Measurements from ENCODE around the gene PSMB7.

The PSMB7 gene

GRCh38 chr9:124355039-124355940, 60.0 kb downstream of the PSMB7 start:
- H3K27me3 ChIP-seq (ENCODE audit: control insufficient read depth, insufficient read depth, low read length): no peaks in the 10 kb centered on the region
- peaks cover 64% of the 10 kb centered on the region for H3K36me3 ChIP-seq (ENCODE audit: control insufficient read depth, insufficient read depth, low read length)
- H3K27ac ChIP-seq (ENCODE audit: low read depth, low read length): no peak overlapping the region
- H3K9ac ChIP-seq (ENCODE audit: low read length): no peak overlapping the region
- no peaks in the 10 kb centered on the region for H3K9me3 ChIP-seq (ENCODE audit: control insufficient read depth, insufficient read depth, low read depth, low read length)
- H3K4me1 ChIP-seq (ENCODE audit: control insufficient read depth, insufficient read depth, low read length): peaks cover 4% of the 10 kb centered on the region; the same call in 1 of the 2 replicates
- no peak overlapping the region for H3K4me3 ChIP-seq (ENCODE audit: low read depth, low read length)

GRCh38 chr9:124354346-124355038, 60.8 kb downstream of the PSMB7 start:
- Histone ChIP-seq H3K4me3 (ENCODE audit: low read depth, low read length) (no peak overlapping the region), H3K9ac (ENCODE audit: low read length) (no peak overlapping the region), H3K36me3 (ENCODE audit: control insufficient read depth, insufficient read depth, low read length) (peaks cover 70% of the 10 kb centered on the region), H3K27ac (ENCODE audit: low read depth, low read length) (no peak overlapping the region), H3K9me3 (ENCODE audit: control insufficient read depth, insufficient read depth, low read depth, low read length) (no peaks in the 10 kb centered on the region), H3K4me1 (ENCODE audit: control insufficient read depth, insufficient read depth, low read length) (peaks cover 4% of the 10 kb centered on the region; the same call in 1 of the 2 replicates), H3K27me3 (ENCODE audit: control insufficient read depth, insufficient read depth, low read length) (no peaks in the 10 kb centered on the region)

GRCh38 chr9:124353811-124354274, 61.4 kb downstream of the PSMB7 start:
- Histone ChIP-seq H3K9me3 (ENCODE audit: control insufficient read depth, insufficient read depth, low read depth, low read length) (no peaks in the 10 kb centered on the region), H3K27me3 (ENCODE audit: control insufficient read depth, insufficient read depth, low read length) (no peaks in the 10 kb centered on the region), H3K27ac (ENCODE audit: low read depth, low read length) (no peak overlapping the region), H3K4me3 (ENCODE audit: low read depth, low read length) (no peak overlapping the region), H3K9ac (ENCODE audit: low read length) (no peak overlapping the region), H3K36me3 (ENCODE audit: control insufficient read depth, insufficient read depth, low read length) (peaks cover 76% of the 10 kb centered on the region), H3K4me1 (ENCODE audit: control insufficient read depth, insufficient read depth, low read length) (peaks cover 4% of the 10 kb centered on the region; the same call in 1 of the 2 replicates)

- H3K9ac ChIP-seq (ENCODE audit: low read length): no peak overlapping the region
- no peak overlapping the region for H3K27ac ChIP-seq (ENCODE audit: low read depth, low read length)
- no peaks in the 10 kb centered on the region for H3K9me3 ChIP-seq (ENCODE audit: control insufficient read depth, insufficient read depth, low read depth, low read length)
- no peak overlapping the region for H3K4me3 ChIP-seq (ENCODE audit: low read depth, low read length)
- H3K36me3 ChIP-seq (ENCODE audit: control insufficient read depth, insufficient read depth, low read length): peaks cover 82% of the 10 kb centered on the region
- no peaks in the 10 kb centered on the region for H3K27me3 ChIP-seq (ENCODE audit: control insufficient read depth, insufficient read depth, low read length)
- peaks cover 4% of the 10 kb centered on the region; the same call in 1 of the 2 replicates for H3K4me1 ChIP-seq (ENCODE audit: control insufficient read depth, insufficient read depth, low read length)
Measured at GRCh38 chr9:124353166-124353768, 62.0 kb downstream of the PSMB7 start.

- Histone ChIP-seq H3K4me1 (ENCODE audit: control insufficient read depth, insufficient read depth, low read length) (peaks cover under 1% of the 10 kb centered on the region; the same call in 1 of the 2 replicates), H3K9ac (ENCODE audit: low read length) (no peak overlapping the region), H3K27me3 (ENCODE audit: control insufficient read depth, insufficient read depth, low read length) (no peaks in the 10 kb centered on the region), H3K36me3 (ENCODE audit: control insufficient read depth, insufficient read depth, low read length) (peaks cover 88% of the 10 kb centered on the region), H3K9me3 (ENCODE audit: control insufficient read depth, insufficient read depth, low read depth, low read length) (no peaks in the 10 kb centered on the region), H3K4me3 (ENCODE audit: low read depth, low read length) (no peak overlapping the region), H3K27ac (ENCODE audit: low read depth, low read length) (no peak overlapping the region)
Measured at GRCh38 chr9:124352616-124353015, 62.6 kb downstream of the PSMB7 start.

- Histone ChIP-seq H3K4me1 (ENCODE audit: control insufficient read depth, insufficient read depth, low read length) (no peaks in the 10 kb centered on the region), H3K36me3 (ENCODE audit: control insufficient read depth, insufficient read depth, low read length) (peaks cover 92% of the 10 kb centered on the region), H3K9me3 (ENCODE audit: control insufficient read depth, insufficient read depth, low read depth, low read length) (no peaks in the 10 kb centered on the region), H3K9ac (ENCODE audit: low read length) (no peak overlapping the region), H3K4me3 (ENCODE audit: low read depth, low read length) (no peak overlapping the region), H3K27ac (ENCODE audit: low read depth, low read length) (no peak overlapping the region), H3K27me3 (ENCODE audit: control insufficient read depth, insufficient read depth, low read length) (no peaks in the 10 kb centered on the region)
Measured at GRCh38 chr9:124351672-124352468, 63.4 kb downstream of the PSMB7 start.

GRCh38 chr9:124350494-124351263, 64.6 kb downstream of the PSMB7 start:
- H3K27me3 ChIP-seq (ENCODE audit: control insufficient read depth, insufficient read depth, low read length): no peaks in the 10 kb centered on the region
- H3K36me3 ChIP-seq (ENCODE audit: control insufficient read depth, insufficient read depth, low read length): peaks cover 84% of the 10 kb centered on the region
- H3K9me3 ChIP-seq (ENCODE audit: control insufficient read depth, insufficient read depth, low read depth, low read length): no peaks in the 10 kb centered on the region
- no peak overlapping the region for H3K27ac ChIP-seq (ENCODE audit: low read depth, low read length)
- no peak overlapping the region for H3K4me3 ChIP-seq (ENCODE audit: low read depth, low read length)
- H3K4me1 ChIP-seq (ENCODE audit: control insufficient read depth, insufficient read depth, low read length): no peaks in the 10 kb centered on the region
- no peak overlapping the region for H3K9ac ChIP-seq (ENCODE audit: low read length)

- peaks cover 84% of the 10 kb centered on the region for H3K36me3 ChIP-seq (ENCODE audit: control insufficient read depth, insufficient read depth, low read length)
- H3K9me3 ChIP-seq (ENCODE audit: control insufficient read depth, insufficient read depth, low read depth, low read length): no peaks in the 10 kb centered on the region
- no peaks in the 10 kb centered on the region for H3K27me3 ChIP-seq (ENCODE audit: control insufficient read depth, insufficient read depth, low read length)
- no peak overlapping the region for H3K27ac ChIP-seq (ENCODE audit: low read depth, low read length)
- no peaks in the 10 kb centered on the region for H3K4me1 ChIP-seq (ENCODE audit: control insufficient read depth, insufficient read depth, low read length)
- H3K4me3 ChIP-seq (ENCODE audit: low read depth, low read length): no peak overlapping the region
- H3K9ac ChIP-seq (ENCODE audit: low read length): no peak overlapping the region
Measured at GRCh38 chr9:124349675-124350493, 65.4 kb downstream of the PSMB7 start.

GRCh38 chr9:124349267-124349666, 66.0 kb downstream of the PSMB7 start:
- H3K9me3 ChIP-seq (ENCODE audit: control insufficient read depth, insufficient read depth, low read depth, low read length): no peaks in the 10 kb centered on the region
- H3K4me3 ChIP-seq (ENCODE audit: low read depth, low read length): no peak overlapping the region
- H3K4me1 ChIP-seq (ENCODE audit: control insufficient read depth, insufficient read depth, low read length): no peaks in the 10 kb centered on the region
- H3K36me3 ChIP-seq (ENCODE audit: control insufficient read depth, insufficient read depth, low read length): peaks cover 80% of the 10 kb centered on the region
- no peak overlapping the region for H3K9ac ChIP-seq (ENCODE audit: low read length)
- H3K27ac ChIP-seq (ENCODE audit: low read depth, low read length): no peak overlapping the region
- H3K27me3 ChIP-seq (ENCODE audit: control insufficient read depth, insufficient read depth, low read length): no peaks in the 10 kb centered on the region
